Mucosa of gallbladder (tissue), 1 donor: ENCODE data around the gene DNAH17. TPM values are rescaled to one million over a fixed set of nuclear protein-coding genes. Genes with fewer than 3 reads are reported as not detected.

Source experiments
- DNase-seq: peaks from one replicate; pipeline ENCODE4 v3.0.0-alpha.2; 2020; ENCODE audit warnings: low spot score
- total RNA-seq: library from RNA; stranded (reverse); gene quantifications from one replicate; pipeline ENCODE4 v1.2.1, GENCODE V29; 2021
- donor health status: DM: no; HTN: no; CAD: no.

Gene DNAH17
- total RNA-seq, 1 donor from 2014 or later, result not detected

GRCh38 chr17:78495634-78496033, 81.6 kb downstream of the DNAH17 start:
- DNase-seq, result no peak

- DNase-seq, result no peak
These were observed 82.4 kb downstream of the DNAH17 start for GRCh38 chr17:78494696-78495330.

GRCh38 chr17:78493853-78494695, 83.1 kb downstream of the DNAH17 start:
- no peak for DNase-seq

GRCh38 chr17:78493450-78493849, 83.7 kb downstream of the DNAH17 start:
- DNase-seq, result no peak

- DNase-seq, result no peak
These were observed 84.9 kb downstream of the DNAH17 start for GRCh38 chr17:78492116-78492799.

GRCh38 chr17:78491236-78492115, 85.7 kb downstream of the DNAH17 start:
- no peak for DNase-seq

GRCh38 chr17:78490673-78491072, 86.5 kb downstream of the DNAH17 start:
- DNase-seq, result no peak

GRCh38 chr17:78490156-78490555, 87.0 kb downstream of the DNAH17 start:
- DNase-seq, result no peak

- DNase-seq, result no peak
These were observed 88.1 kb downstream of the DNAH17 start for GRCh38 chr17:78488867-78489634.

- DNase-seq, result no peak
These were observed 89.0 kb downstream of the DNAH17 start for GRCh38 chr17:78488156-78488555.

GRCh38 chr17:78486946-78487680, 90.1 kb downstream of the DNAH17 start:
- DNase-seq, result no peak

GRCh38 chr17:78486228-78486802, 90.9 kb downstream of the DNAH17 start:
- no peak for DNase-seq

- no peak for DNase-seq
These were observed 91.7 kb downstream of the DNAH17 start for GRCh38 chr17:78485290-78486168.

GRCh38 chr17:78484271-78485246, 92.6 kb downstream of the DNAH17 start:
- DNase-seq, result no peak

- DNase-seq, result no peak
These were observed 97.8 kb downstream of the DNAH17 start for GRCh38 chr17:78479369-78479768.

- no peak for DNase-seq
These were observed 98.4 kb downstream of the DNAH17 start for GRCh38 chr17:78478757-78479297.
